Left lung (tissue), 10 donors: ENCODE measurements around the gene HAL. TPM values are rescaled to one million over a fixed set of nuclear protein-coding genes. Genes with fewer than 3 reads are reported as not detected.

Experiments
- ATAC-seq: fragments of 200-7000 bp; cut with Tn5 transposase; one replicate; pipeline ENCODE4 v1.9.1; 2020; ENCODE audit warnings: moderate library complexity
- DNase-seq, 4 donors: peaks; one replicate each; pipeline ENCODE4 v3.0.0-alpha.2; 2013 to 2020
- H3K27ac ChIP-seq, 2 donors: fragments of 200-600 bp; sonication (generic) in 1 of 2; one replicate each; pipeline versions ENCODE4 v1.5.0 to v1.8.0; 2020 to 2021
- H3K27me3 ChIP-seq, 2 donors: fragments of 200-600 bp; sonication (generic) in 1 of 2; one replicate each; pipeline versions ENCODE4 v1.5.0 to v1.8.0; 2020 to 2021
- H3K36me3 ChIP-seq, 2 donors: fragments of 200-600 bp; sonication (generic) in 1 of 2; one replicate each; pipeline versions ENCODE4 v1.5.0 to v1.8.0; 2020 to 2021
- H3K4me1 ChIP-seq, 2 donors: fragments of 200-600 bp; one replicate each; pipeline ENCODE4 v1.8.0; 2021
- H3K4me3 ChIP-seq, 2 donors: fragments of 200-600 bp; sonication (generic) in 1 of 2; one replicate each; pipeline versions ENCODE4 v1.5.0 to v1.8.0; 2020 to 2021; ENCODE audit warnings: mild to moderate bottlenecking in 1 of 2
- H3K9me3 ChIP-seq, 2 donors: fragments of 200-600 bp; sonication (generic) in 1 of 2; one replicate each; pipeline versions ENCODE4 v1.5.0 to v1.8.0; 2020 to 2021
- CTCF ChIP-seq, 2 donors: fragments of 200-600 bp; sonication (generic) in 1 of 2; IDR thresholded peaks; one replicate each; pipeline versions ENCODE4 v1.5.0 to v1.8.0; 2021; ENCODE audit warnings: antibody characterized with exemption in 2 of 2
- intact Hi-C, 2 donors: fragments of 100-400 bp; cut with DNase I; formaldehyde crosslinking; loops; one replicate each; pipeline versions ENCODE4 v1.11.2 to v1.14.2; 2022
- polyA plus RNA-seq, 6 donors: library from polyadenylated mRNA; unstranded; fragments of 120-200 nt; gene quantifications; one replicate each; pipeline ENCODE4 v1.2.1, GENCODE V29; 2013; ENCODE audit not compliant: insufficient read length in 6 of 6
- total RNA-seq, 2 donors: library from RNA; stranded (reverse); fragmentation: NEBNext Ultra II Directional; extraction: Animal tissue kit (Norgen Biotek cat#: 25700); gene quantifications; one replicate each; pipeline ENCODE4 v1.2.1, GENCODE V29; 2021
- donor health status: DM: no; HTN: yes; CAD: no.
- donor health status: DM: no; HTN: no; CAD: no.

Gene HAL
- total and polyA plus RNA-seq, 8 donors, result 0.64 to 7.1 (median 1.1) TPM

- DNase-seq (no peak), ATAC-seq (no peak)
- intact Hi-C loops, result no loop called here
- Histone ChIP-seq H3K4me3 (no peak overlapping the region), H3K27me3 (no peaks in the 10 kb centered on the region), H3K36me3 (peaks cover 0 to 28% of the 10 kb centered on the region in 2 donors), H3K4me1 (no peaks in the 10 kb centered on the region), H3K9me3 (no peaks in the 10 kb centered on the region), H3K27ac (no peak overlapping the region)
- TF ChIP-seq CTCF (IDR thresholded peaks at IDR 0.05), result no peak
These were observed 17.8 kb downstream of the HAL start for GRCh38 chr12:95978351-95978750.

DNA sequence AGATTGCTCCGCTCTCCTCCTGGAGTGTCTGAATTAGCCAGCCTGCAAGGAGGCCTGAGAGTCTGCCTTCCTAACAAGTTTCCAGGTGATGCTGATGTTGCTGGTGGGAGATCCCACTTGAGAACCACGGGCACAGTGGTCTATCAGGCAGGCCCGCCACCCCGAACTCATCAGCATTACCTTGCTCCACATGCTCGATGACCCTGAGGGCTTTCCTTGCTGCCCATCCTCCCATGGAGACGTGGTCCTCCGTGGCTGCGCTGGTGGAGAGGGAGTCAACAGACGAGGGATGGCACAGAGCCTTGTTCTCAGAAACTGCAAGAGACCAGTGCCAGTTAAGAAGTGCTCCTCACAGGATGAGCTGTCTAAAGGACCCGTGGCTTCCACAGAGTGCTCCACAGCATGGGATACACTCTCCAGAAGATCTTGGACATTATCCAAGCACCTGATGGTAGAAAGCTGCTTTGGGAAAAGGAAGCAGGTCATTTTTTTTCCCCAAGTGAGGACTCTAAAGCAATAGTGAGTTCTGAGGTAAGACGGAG is 18.3 kb downstream of the HAL start:
- no peaks in the 10 kb centered on the region for H3K9me3 ChIP-seq
- intact Hi-C loops, result no loop called here
- TF ChIP-seq CTCF (IDR thresholded peaks at IDR 0.05), result no peak
- ATAC-seq, result no peak
- H3K27me3 ChIP-seq, result no peaks in the 10 kb centered on the region
- H3K27ac ChIP-seq, result no peak overlapping the region
- no peak for DNase-seq
- H3K4me3 ChIP-seq, result no peak overlapping the region
- H3K36me3 ChIP-seq, result peaks cover 0 to 28% of the 10 kb centered on the region in 2 donors
- no peaks in the 10 kb centered on the region for H3K4me1 ChIP-seq

- Histone ChIP-seq H3K4me1 (no peaks in the 10 kb centered on the region), H3K4me3 (no peak overlapping the region), H3K9me3 (no peaks in the 10 kb centered on the region), H3K36me3 (peaks cover 0 to 30% of the 10 kb centered on the region in 2 donors), H3K27ac (no peak overlapping the region), H3K27me3 (no peaks in the 10 kb centered on the region)
- TF ChIP-seq CTCF (IDR thresholded peaks at IDR 0.05), result no peak
- no peak for DNase-seq
- intact Hi-C loops, result no loop called here
- ATAC-seq, result no peak
These were observed 19.7 kb downstream of the HAL start for GRCh38 chr12:95976416-95976832.

DNA sequence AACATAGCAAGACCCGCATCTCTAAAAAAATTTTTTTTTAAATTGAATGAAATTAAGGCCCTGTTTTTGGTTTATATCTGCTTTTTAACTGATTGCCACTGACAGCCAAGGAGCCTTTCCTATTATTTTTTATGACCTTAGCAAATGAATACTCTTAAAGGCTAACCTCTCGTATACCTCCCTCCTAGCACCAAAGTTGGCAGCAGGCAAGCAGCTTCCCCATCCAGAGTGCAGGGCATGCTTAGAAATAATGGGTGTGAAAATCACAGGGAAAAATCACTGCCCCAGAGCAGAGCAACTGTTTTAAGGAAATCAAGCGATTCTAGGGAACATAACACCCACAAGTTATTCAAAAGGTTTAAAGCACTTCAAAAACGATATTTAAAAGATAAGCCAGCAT is 20.7 kb downstream of the HAL start:
- no peak for ATAC-seq
- no peaks in the 10 kb centered on the region for H3K27me3 ChIP-seq
- intact Hi-C loops, result no loop called here
- TF ChIP-seq CTCF (IDR thresholded peaks at IDR 0.05), result no peak
- no peak for DNase-seq
- peaks cover 0 to 30% of the 10 kb centered on the region in 2 donors for H3K36me3 ChIP-seq
- H3K27ac ChIP-seq, result no peak overlapping the region
- H3K9me3 ChIP-seq, result no peaks in the 10 kb centered on the region
- no peak overlapping the region for H3K4me3 ChIP-seq
- H3K4me1 ChIP-seq, result no peaks in the 10 kb centered on the region

DNA sequence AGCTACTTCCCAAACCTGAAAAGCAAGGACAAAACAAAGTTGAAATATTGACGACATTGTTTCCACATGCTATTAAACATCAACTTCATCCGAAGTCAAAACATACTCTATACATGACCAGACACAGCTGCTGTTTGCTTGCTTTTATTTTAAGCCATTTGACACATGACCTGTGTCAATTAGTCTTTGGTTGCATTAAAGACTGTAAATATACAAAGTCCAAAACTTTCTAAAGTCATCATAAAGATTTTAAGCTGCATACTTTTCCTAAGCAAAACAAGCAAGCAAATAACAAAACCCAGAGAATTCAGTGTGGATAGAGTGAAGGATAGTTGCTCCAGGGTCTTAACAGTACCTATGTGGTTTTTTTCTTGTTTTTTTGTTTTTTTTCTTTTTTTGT is 21.8 kb downstream of the HAL start:
- Histone ChIP-seq H3K4me1 (no peaks in the 10 kb centered on the region), H3K36me3 (peaks cover 0 to 30% of the 10 kb centered on the region in 2 donors), H3K9me3 (no peaks in the 10 kb centered on the region), H3K27ac (no peak overlapping the region), H3K27me3 (no peaks in the 10 kb centered on the region), H3K4me3 (no peak overlapping the region)
- DNase-seq (no peak), ATAC-seq (no peak)
- TF ChIP-seq CTCF (IDR thresholded peaks at IDR 0.05), result no peak
- intact Hi-C loops, result no loop called here
